Transverse colon (tissue), 4 donors: ENCODE data around the gene ITGB5. TPM values are rescaled to one million over a fixed set of nuclear protein-coding genes. Genes with fewer than 3 reads are reported as not detected.

Experiments
- DNase-seq: peaks from one replicate; pipeline ENCODE4 v3.0.0-alpha.2; 2019
- H3K27ac ChIP-seq, 4 donors: fragments of 200-600 bp; sonication (generic); 2 replicates each; pipeline ENCODE4 v1.5.1; 2016 to 2018; ENCODE audit warnings: inconsistent platforms in 4 of 4
- H3K27me3 ChIP-seq: fragments of 200-600 bp; sonication (generic); 2 replicates; pipeline ENCODE4 v1.5.1; 2017; ENCODE audit warnings: inconsistent platforms
- H3K36me3 ChIP-seq, 4 donors: fragments of 200-600 bp; sonication (generic); 2 replicates each; pipeline ENCODE4 v1.5.1; 2017 to 2019; ENCODE audit warnings: inconsistent platforms in 4 of 4
- H3K4me1 ChIP-seq, 4 donors: fragments of 200-600 bp; sonication (generic); 2 replicates each; pipeline ENCODE4 v1.5.1; 2017 to 2020; ENCODE audit warnings: inconsistent platforms in 4 of 4
- H3K4me3 ChIP-seq, 4 donors: fragments of 200-600 bp; sonication (generic); 1 replicate in 1 of 4; 2 replicates in 3 of 4; pipeline versions ENCODE4 v1.5.1 to v1.6.1; 2017 to 2019; ENCODE audit warnings: inconsistent platforms in 4 of 4
- H3K9me3 ChIP-seq, 2 donors: fragments of 200-600 bp; sonication (generic); 2 replicates each; pipeline ENCODE4 v1.5.1; 2017 to 2019; ENCODE audit warnings: inconsistent platforms in 2 of 2
- EP300 ChIP-seq: sonication (generic); formaldehyde crosslinking; IDR thresholded peaks from one replicate; pipeline ENCODE4 v1.6.1; 2017; ENCODE audit warnings: antibody characterized with exemption, low read depth
- POLR2A ChIP-seq: fragments of 450-650 bp; IDR thresholded peaks from one replicate; pipeline ENCODE4 v1.6.1; 2016; ENCODE audit warnings: antibody characterized with exemption, mild to moderate bottlenecking, moderate library complexity
- POLR2AphosphoS5 ChIP-seq, 3 donors: sonication (generic); formaldehyde crosslinking; IDR thresholded peaks; one replicate each; pipeline ENCODE4 v1.6.1; 2016; ENCODE audit warnings: antibody characterized with exemption in 3 of 3
- WGBS, 2 donors: methylation state at CpG; one replicate each; pipeline ENCODE4 v1.1.5; 2018; ENCODE audit warnings: low coverage in 1 of 2; 5-methylcytosine and 5-hydroxymethylcytosine counted together
- in situ Hi-C, 4 donors: fragments of 200-750 bp; cut with MboI; loops; one replicate each; pipeline versions ENCODE4 v1.15.0 to v1.15.1; 2017; ENCODE audit warnings: low sequenced_read_pairs in 3 of 4, low pct_ligation_motif_present in 1 of 4, low pct_unique_long_range_greater_than_20kb in 1 of 4
- intact Hi-C: fragments of 100-400 bp; cut with DNase I; formaldehyde crosslinking; loops from one replicate; pipeline ENCODE4 v1.15.1; 2023; ENCODE audit warnings: low total_unique reads
- total RNA-seq, 4 donors: library from RNA; depleted of rRNA; stranded (reverse); fragments of >200 nt; gene quantifications; one replicate each; pipeline ENCODE4 v1.1.0, GENCODE V29; 2016
- TF ChIP-seq, protein P1 (sequence below), 5 experiments: fragments of 200-600 bp in 3 of 5; fragments of 450-650 bp in 2 of 5; sonication (generic) in 3 of 5; IDR thresholded peaks; 1 replicate in 2 of 5; 2 replicates in 3 of 5; pipeline ENCODE4 v1.5.1; 2016 to 2017; ENCODE audit warnings: antibody characterized with exemption in 5 of 5, inconsistent platforms in 3 of 5, mild to moderate bottlenecking in 2 of 5, moderate library complexity in 1 of 5

The ITGB5 gene
- total RNA-seq, 4 donors from 2014 or later = 62.8 to 572 (median 105) TPM

DNA sequence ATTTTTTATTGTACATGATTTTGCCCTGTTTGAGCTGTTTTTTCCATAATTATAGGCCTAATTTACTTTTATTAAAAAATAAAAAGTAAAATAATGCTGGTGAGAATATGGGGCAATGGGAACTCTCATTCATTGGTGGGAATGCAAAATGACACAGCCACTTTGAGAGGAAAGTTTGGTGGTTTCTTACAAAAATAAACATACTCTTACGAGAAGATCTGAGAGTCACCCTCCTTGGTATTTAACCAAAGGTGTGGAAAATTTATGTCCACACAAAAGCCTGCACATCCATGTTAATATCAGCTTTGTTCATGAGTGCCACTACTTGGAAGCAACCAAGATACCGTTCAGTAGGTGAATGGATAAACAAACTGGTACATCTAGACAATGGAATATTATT, 37.6 kb upstream of the ITGB5 start:
- peaks cover 0 to 33% (median 6%) of the 10 kb centered on the region in 4 donors for H3K4me1 ChIP-seq
- H3K36me3 ChIP-seq = peaks cover 0 to 17% (median 8%) of the 10 kb centered on the region in 4 donors
- DNase-seq = no peak
- no peaks in the 10 kb centered on the region for H3K9me3 ChIP-seq
- WGBS, 2 donors = 81 to 85% methylated on average over 2 of the region's 2 CpGs
- no peak overlapping the region for H3K27ac ChIP-seq
- no peak overlapping the region for H3K4me3 ChIP-seq
- intact Hi-C loops (loop anchor here (10.0 kb wide), 1 partner anchor 510 kb away; no protein-coding TSS in a partner anchor), in situ Hi-C loops (loop anchor here (10.0 to 25.0 kb wide), 5 partner anchors 60 to 513 kb away; no protein-coding TSS in a partner anchor)
- no peak for TF ChIP-seq POLR2AphosphoS5 (IDR thresholded peaks at IDR 0.05)
- H3K27me3 ChIP-seq = no peaks in the 10 kb centered on the region

DNA sequence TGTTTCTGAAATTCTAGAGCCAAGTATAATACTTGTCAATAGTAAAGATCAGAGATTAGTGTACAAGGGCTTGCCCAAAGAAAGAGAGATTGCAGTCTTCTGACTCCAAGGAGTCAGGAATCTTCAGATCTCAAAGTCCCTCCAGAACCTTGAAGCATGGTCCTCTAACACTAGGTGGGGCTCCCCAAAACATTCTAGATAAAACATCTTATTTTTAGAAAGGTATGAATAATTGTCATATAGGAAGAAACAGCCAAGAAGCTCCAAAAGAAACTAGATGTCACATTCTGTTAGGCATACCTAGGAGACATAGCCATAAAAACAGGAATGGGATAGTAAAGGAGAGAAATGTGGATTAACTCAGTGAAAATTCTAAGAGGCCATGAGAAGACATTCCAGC, 36.7 kb upstream of the ITGB5 start:
- in situ Hi-C loops (loop anchor here (10.0 to 25.0 kb wide), 4 partner anchors 61 to 511 kb away; no protein-coding TSS in a partner anchor), intact Hi-C loops (loop anchor here (10.0 kb wide), 1 partner anchor 511 kb away; no protein-coding TSS in a partner anchor)
- H3K4me1 ChIP-seq = peaks cover 0 to 24% (median 3%) of the 10 kb centered on the region in 4 donors
- DNase-seq = no peak
- TF ChIP-seq POLR2AphosphoS5 (IDR thresholded peaks at IDR 0.05) (no peak), POLR2A (no peak), EP300 (no peak)
- TF ChIP-seq, protein P1, sequence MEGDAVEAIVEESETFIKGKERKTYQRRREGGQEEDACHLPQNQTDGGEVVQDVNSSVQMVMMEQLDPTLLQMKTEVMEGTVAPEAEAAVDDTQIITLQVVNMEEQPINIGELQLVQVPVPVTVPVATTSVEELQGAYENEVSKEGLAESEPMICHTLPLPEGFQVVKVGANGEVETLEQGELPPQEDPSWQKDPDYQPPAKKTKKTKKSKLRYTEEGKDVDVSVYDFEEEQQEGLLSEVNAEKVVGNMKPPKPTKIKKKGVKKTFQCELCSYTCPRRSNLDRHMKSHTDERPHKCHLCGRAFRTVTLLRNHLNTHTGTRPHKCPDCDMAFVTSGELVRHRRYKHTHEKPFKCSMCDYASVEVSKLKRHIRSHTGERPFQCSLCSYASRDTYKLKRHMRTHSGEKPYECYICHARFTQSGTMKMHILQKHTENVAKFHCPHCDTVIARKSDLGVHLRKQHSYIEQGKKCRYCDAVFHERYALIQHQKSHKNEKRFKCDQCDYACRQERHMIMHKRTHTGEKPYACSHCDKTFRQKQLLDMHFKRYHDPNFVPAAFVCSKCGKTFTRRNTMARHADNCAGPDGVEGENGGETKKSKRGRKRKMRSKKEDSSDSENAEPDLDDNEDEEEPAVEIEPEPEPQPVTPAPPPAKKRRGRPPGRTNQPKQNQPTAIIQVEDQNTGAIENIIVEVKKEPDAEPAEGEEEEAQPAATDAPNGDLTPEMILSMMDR (IDR thresholded peaks at IDR 0.05) = peak in 1 of 5 experiments; percentile 13
- no peak overlapping the region for H3K27ac ChIP-seq
- no peak overlapping the region for H3K4me3 ChIP-seq
- H3K36me3 ChIP-seq = peaks cover 0 to 17% (median 8%) of the 10 kb centered on the region in 4 donors
- no peaks in the 10 kb centered on the region for H3K27me3 ChIP-seq
- no peaks in the 10 kb centered on the region for H3K9me3 ChIP-seq

DNA sequence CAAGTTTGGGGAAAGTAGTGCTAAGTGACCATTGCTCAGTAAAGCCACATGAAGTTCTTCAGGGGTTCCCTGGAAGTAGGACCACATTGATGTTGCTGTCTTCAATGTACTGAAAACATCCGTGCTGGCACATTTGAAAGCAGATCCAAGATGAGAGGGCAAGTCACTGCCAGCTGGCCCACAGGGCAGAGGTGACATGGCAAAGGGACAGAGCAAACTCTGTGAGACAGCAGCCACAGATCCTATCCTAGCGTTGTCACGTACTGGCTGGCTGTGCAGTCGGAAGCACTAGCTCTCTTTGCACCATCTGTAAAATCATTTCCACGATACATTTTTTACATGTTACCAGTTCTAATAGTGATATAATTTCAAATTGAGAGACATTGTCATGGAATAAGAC, 33.6 kb upstream of the ITGB5 start:
- Histone ChIP-seq H3K4me3 (no peak overlapping the region), H3K9me3 (no peaks in the 10 kb centered on the region), H3K27me3 (no peaks in the 10 kb centered on the region), H3K27ac (no peak overlapping the region), H3K4me1 (no peaks in the 10 kb centered on the region), H3K36me3 (peaks cover 0 to 17% (median 6%) of the 10 kb centered on the region in 4 donors)
- intact Hi-C loops (loop anchor here (10.0 kb wide), 1 partner anchor 514 kb away; no protein-coding TSS in a partner anchor), in situ Hi-C loops (loop anchor here (10.0 to 25.0 kb wide), 4 partner anchors 64 to 514 kb away; no protein-coding TSS in a partner anchor)
- no peak for DNase-seq
- TF ChIP-seq, protein P1 (IDR thresholded peaks at IDR 0.05) = no peak
- no peak for TF ChIP-seq POLR2A
- peak in 1 of 3 donors; percentile 14 for TF ChIP-seq POLR2AphosphoS5 (IDR thresholded peaks at IDR 0.05)
- no peak for TF ChIP-seq EP300
- 95 to 100% methylated on average over 4 to 5 of the region's 5 CpGs for WGBS, 2 donors

DNA sequence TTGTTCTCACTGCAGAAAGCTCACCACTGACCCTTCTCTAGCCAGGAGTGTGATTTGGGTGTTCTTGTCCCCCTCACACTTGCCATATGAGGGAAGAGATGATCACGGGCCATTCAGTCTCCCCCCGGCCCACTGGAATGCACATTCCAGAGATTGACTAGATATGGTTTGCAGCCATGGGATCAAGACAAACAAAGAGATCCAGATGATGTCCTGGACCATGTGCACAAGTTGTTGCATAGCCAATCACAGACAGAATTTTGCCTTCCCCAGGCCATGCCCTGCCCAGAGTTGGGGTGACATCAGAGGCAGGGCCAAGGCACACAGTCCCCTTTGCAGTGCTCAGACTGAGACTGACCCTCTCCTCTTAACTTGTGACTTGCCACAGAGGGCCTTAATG, 32.6 kb upstream of the ITGB5 start:
- no peaks in the 10 kb centered on the region for H3K4me1 ChIP-seq
- H3K27ac ChIP-seq = no peak overlapping the region
- intact Hi-C loops = loop anchor here (10.0 kb wide), 1 partner anchor 515 kb away; no protein-coding TSS in a partner anchor
- H3K36me3 ChIP-seq = peaks cover 0 to 19% (median 9%) of the 10 kb centered on the region in 4 donors
- TF ChIP-seq POLR2AphosphoS5 (IDR thresholded peaks at IDR 0.05) (peak in 1 of 3 donors; percentile 24), EP300 (no peak), POLR2A (no peak)
- TF ChIP-seq, protein P1 (IDR thresholded peaks at IDR 0.05) = no peak
- no peak overlapping the region for H3K4me3 ChIP-seq
- WGBS, 2 donors = 79% methylated on average over 2 of the region's 2 CpGs; no CpG with 5 or more reads in 1 of the 2 donors
- in situ Hi-C loops = loop anchor here (10.0 to 25.0 kb wide), 4 partner anchors 65 to 515 kb away; no protein-coding TSS in a partner anchor
- H3K9me3 ChIP-seq = no peaks in the 10 kb centered on the region
- DNase-seq = no peak
- no peaks in the 10 kb centered on the region for H3K27me3 ChIP-seq
